HepG2 (cell line): ENCODE measurements around the gene ZC3H4. TPM values are rescaled to one million over a fixed set of nuclear protein-coding genes. Genes with fewer than 3 reads are reported as not detected.

Experiments
- AKAP8 ChIP-seq: sonication (generic); formaldehyde crosslinking; IDR thresholded peaks from 2 replicates; pipeline ENCODE4 v1.5.1; 2020; ENCODE audit warnings: mild to moderate bottlenecking, missing genetic modification reagents
- HNRNPUL1 ChIP-seq: fragments of 200-400 bp; formaldehyde crosslinking; IDR thresholded peaks from 2 replicates; pipeline ENCODE4 v1.6.1; 2017; ENCODE audit warnings: low read depth, mild to moderate bottlenecking, low read length, moderate library complexity
- SMARCC2 ChIP-seq: fragments of 450-650 bp; IDR thresholded peaks from 2 replicates; pipeline ENCODE4 v1.6.1; 2017; ENCODE audit warnings: antibody characterized with exemption, mild to moderate bottlenecking
- STAG1 ChIP-seq: sonication (generic); formaldehyde crosslinking; IDR thresholded peaks from 2 replicates; pipeline ENCODE4 v1.4.0; 2020; ENCODE audit warnings: missing genetic modification reagents
- TCF7 ChIP-seq: sonication (generic); IDR thresholded peaks from 2 replicates; pipeline ENCODE4 v1.6.1; 2016; ENCODE audit warnings: antibody characterized with exemption, low read depth
- ZBTB8A ChIP-seq: sonication (generic); formaldehyde crosslinking; IDR thresholded peaks from 2 replicates; pipeline ENCODE4 v1.4.0; 2020; ENCODE audit warnings: mild to moderate bottlenecking, low read depth, missing genetic modification reagents, borderline replicate concordance
- ZKSCAN5 ChIP-seq: sonication (generic); formaldehyde crosslinking; IDR thresholded peaks from 2 replicates; pipeline ENCODE4 v1.5.1; 2020; ENCODE audit warnings: mild to moderate bottlenecking, missing genetic modification reagents
- ZMYM2 ChIP-seq: sonication (generic); formaldehyde crosslinking; IDR thresholded peaks from 2 replicates; pipeline ENCODE4 v1.8.0; 2022; ENCODE audit warnings: mild to moderate bottlenecking, missing genetic modification reagents
- ZNF501 ChIP-seq: sonication (generic); formaldehyde crosslinking; IDR thresholded peaks from 2 replicates; pipeline ENCODE4 v1.5.1; 2020; ENCODE audit warnings: mild to moderate bottlenecking, moderate library complexity, missing genetic modification reagents
- ZNF614 ChIP-seq: IDR thresholded peaks from 2 replicates; pipeline ENCODE4 v1.6.1; 2018; ENCODE audit warnings: missing biosample characterization, missing genetic modification reagents, inconsistent platforms, borderline replicate concordance
- ZNF816 ChIP-seq: sonication (generic); formaldehyde crosslinking; IDR thresholded peaks from 2 replicates; pipeline ENCODE4 v1.8.0; 2022; ENCODE audit warnings: missing genetic modification reagents, mild to moderate bottlenecking, borderline replicate concordance
- polyA plus RNA-seq, 8 experiments: library from polyadenylated mRNA; depleted of rRNA in 3 of 8; stranded (reverse) in 7 of 8; unstranded in 1 of 8; fragments of >200 nt; fragmentation: Illumina TruSeq in 4 of 8; extraction: Trizol in 4 of 8; gene quantifications; 2 replicates each; pipeline versions ENCODE4 v1.2.1 to v1.2.3, GENCODE V29; 2011 to 2016; ENCODE audit warnings: low read depth in 4 of 8, missing spikeins in 1 of 8, mixed read lengths in 1 of 8; ENCODE audit not compliant: insufficient read depth in 1 of 8
- total RNA-seq, 5 experiments: library from RNA; depleted of rRNA; stranded (reverse); fragments of >200 nt; fragmentation: Illumina TruSeq; extraction: Trizol; gene quantifications; 2 replicates each; pipeline ENCODE4 v1.2.3, GENCODE V29; 2016; ENCODE audit warnings: low read depth in 1 of 5
- TF ChIP-seq, protein P1 (sequence below): sonication (generic); formaldehyde crosslinking; IDR thresholded peaks from 2 replicates; pipeline ENCODE4 v1.5.0; 2020; ENCODE audit warnings: mild to moderate bottlenecking, missing genetic modification reagents, moderate library complexity
- TF ChIP-seq, protein P2 (sequence below): sonication (generic); formaldehyde crosslinking; IDR thresholded peaks from 2 replicates; pipeline ENCODE4 v1.8.0; 2022; ENCODE audit warnings: mild to moderate bottlenecking, missing genetic modification reagents; ENCODE audit not compliant: insufficient replicate concordance
- TF ChIP-seq, protein P3 (sequence below): sonication (generic); formaldehyde crosslinking; IDR thresholded peaks from 2 replicates; pipeline ENCODE4 v1.5.1; 2020; ENCODE audit warnings: missing genetic modification reagents, mild to moderate bottlenecking, borderline replicate concordance
- TF ChIP-seq, protein P4 (sequence below): sonication (generic); formaldehyde crosslinking; IDR thresholded peaks from 2 replicates; pipeline ENCODE4 v1.5.0; 2020; ENCODE audit warnings: missing genetic modification reagents, mild to moderate bottlenecking, borderline replicate concordance
- TF ChIP-seq, protein P5 (sequence below): IDR thresholded peaks from 2 replicates; pipeline ENCODE4 v1.6.1; 2016; ENCODE audit warnings: low read depth
- TF ChIP-seq, protein P6 (sequence below): sonication (generic); formaldehyde crosslinking; IDR thresholded peaks from 2 replicates; pipeline ENCODE4 v1.4.0; 2020; ENCODE audit warnings: missing genetic modification reagents
- TF ChIP-seq, protein P7 (sequence below): sonication (generic); formaldehyde crosslinking; IDR thresholded peaks from 2 replicates; pipeline ENCODE4 v1.8.0; 2022; ENCODE audit warnings: missing genetic modification reagents, mild to moderate bottlenecking, moderate library complexity, borderline replicate concordance

The ZC3H4 gene
- total and polyA plus RNA-seq, 2 of the 13 experiments (the other 11 are each of a cell fraction or from before 2014, with no cell fraction given), result 1.8 to 10.7 TPM

DNA sequence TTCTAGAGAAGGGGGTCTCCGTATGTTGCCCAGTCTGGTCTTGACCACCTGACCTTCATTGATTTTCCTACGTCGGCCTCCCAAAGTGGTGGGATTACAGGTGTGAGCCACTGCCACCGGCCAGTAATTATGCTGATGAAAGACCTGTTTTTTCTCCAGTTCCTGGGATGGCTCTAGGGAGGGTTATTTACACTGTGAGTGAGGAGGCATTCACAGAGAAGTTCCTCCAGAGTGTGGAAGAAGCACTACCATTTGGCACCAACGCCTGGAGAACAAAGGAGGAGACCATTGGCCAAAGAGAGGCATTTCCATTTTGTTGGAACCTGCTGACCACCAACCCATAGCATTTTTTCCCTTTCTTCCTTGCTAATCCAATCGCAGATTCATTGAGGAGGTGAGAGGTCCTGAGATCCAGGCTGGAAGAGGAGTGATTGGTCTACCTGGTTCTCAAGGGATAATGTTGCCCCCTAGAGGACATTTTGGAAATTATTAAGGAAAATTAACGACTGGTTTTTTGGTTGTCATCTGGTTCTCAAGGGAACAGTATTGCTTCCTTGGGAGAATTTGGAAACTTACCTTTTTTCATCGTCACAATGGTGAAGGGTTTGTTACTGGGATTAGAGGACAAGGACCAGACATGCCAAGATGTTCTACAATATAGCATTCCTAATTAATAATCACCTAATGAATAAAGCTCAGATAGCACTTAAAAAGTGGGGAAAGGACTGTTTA is 11.5 kb upstream of the ZC3H4 start (continued):
- TF ChIP-seq, protein P1, sequence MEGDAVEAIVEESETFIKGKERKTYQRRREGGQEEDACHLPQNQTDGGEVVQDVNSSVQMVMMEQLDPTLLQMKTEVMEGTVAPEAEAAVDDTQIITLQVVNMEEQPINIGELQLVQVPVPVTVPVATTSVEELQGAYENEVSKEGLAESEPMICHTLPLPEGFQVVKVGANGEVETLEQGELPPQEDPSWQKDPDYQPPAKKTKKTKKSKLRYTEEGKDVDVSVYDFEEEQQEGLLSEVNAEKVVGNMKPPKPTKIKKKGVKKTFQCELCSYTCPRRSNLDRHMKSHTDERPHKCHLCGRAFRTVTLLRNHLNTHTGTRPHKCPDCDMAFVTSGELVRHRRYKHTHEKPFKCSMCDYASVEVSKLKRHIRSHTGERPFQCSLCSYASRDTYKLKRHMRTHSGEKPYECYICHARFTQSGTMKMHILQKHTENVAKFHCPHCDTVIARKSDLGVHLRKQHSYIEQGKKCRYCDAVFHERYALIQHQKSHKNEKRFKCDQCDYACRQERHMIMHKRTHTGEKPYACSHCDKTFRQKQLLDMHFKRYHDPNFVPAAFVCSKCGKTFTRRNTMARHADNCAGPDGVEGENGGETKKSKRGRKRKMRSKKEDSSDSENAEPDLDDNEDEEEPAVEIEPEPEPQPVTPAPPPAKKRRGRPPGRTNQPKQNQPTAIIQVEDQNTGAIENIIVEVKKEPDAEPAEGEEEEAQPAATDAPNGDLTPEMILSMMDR (CRISPR knock-in tag), result peak; percentile 84
- TF ChIP-seq STAG1 (peak; percentile 91), ZBTB8A (CRISPR knock-in tag) (no peak), ZNF501 (CRISPR knock-in tag) (no peak), TCF7 (no peak), ZKSCAN5 (CRISPR knock-in tag) (peak; percentile 85), ZNF816 (CRISPR knock-in tag) (no peak), SMARCC2 (no peak), AKAP8 (CRISPR knock-in tag) (no peak), ZNF614 (CRISPR knock-in tag) (peak; percentile 16; the same call in 1 of the 2 replicates), ZMYM2 (CRISPR knock-in tag) (no peak), HNRNPUL1 (no peak)
- TF ChIP-seq, protein P2, sequence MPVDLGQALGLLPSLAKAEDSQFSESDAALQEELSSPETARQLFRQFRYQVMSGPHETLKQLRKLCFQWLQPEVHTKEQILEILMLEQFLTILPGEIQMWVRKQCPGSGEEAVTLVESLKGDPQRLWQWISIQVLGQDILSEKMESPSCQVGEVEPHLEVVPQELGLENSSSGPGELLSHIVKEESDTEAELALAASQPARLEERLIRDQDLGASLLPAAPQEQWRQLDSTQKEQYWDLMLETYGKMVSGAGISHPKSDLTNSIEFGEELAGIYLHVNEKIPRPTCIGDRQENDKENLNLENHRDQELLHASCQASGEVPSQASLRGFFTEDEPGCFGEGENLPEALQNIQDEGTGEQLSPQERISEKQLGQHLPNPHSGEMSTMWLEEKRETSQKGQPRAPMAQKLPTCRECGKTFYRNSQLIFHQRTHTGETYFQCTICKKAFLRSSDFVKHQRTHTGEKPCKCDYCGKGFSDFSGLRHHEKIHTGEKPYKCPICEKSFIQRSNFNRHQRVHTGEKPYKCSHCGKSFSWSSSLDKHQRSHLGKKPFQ (CRISPR knock-in tag), result peak; percentile 86
- TF ChIP-seq, protein P3, sequence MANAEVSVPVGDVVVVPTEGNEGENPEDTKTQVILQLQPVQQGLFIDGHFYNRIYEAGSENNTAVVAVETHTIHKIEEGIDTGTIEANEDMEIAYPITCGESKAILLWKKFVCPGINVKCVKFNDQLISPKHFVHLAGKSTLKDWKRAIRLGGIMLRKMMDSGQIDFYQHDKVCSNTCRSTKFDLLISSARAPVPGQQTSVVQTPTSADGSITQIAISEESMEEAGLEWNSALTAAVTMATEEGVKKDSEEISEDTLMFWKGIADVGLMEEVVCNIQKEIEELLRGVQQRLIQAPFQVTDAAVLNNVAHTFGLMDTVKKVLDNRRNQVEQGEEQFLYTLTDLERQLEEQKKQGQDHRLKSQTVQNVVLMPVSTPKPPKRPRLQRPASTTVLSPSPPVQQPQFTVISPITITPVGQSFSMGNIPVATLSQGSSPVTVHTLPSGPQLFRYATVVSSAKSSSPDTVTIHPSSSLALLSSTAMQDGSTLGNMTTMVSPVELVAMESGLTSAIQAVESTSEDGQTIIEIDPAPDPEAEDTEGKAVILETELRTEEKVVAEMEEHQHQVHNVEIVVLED (CRISPR knock-in tag), result no peak
- TF ChIP-seq, protein P4, sequence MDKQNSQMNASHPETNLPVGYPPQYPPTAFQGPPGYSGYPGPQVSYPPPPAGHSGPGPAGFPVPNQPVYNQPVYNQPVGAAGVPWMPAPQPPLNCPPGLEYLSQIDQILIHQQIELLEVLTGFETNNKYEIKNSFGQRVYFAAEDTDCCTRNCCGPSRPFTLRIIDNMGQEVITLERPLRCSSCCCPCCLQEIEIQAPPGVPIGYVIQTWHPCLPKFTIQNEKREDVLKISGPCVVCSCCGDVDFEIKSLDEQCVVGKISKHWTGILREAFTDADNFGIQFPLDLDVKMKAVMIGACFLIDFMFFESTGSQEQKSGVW, result no peak
- TF ChIP-seq, protein P5, sequence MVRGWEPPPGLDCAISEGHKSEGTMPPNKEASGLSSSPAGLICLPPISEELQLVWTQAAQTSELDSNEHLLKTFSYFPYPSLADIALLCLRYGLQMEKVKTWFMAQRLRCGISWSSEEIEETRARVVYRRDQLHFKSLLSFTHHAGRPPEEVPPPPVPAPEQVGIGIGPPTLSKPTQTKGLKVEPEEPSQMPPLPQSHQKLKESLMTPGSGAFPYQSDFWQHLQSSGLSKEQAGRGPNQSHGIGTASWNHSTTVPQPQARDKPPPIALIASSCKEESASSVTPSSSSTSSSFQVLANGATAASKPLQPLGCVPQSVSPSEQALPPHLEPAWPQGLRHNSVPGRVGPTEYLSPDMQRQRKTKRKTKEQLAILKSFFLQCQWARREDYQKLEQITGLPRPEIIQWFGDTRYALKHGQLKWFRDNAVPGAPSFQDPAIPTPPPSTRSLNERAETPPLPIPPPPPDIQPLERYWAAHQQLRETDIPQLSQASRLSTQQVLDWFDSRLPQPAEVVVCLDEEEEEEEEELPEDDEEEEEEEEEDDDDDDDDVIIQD (CRISPR knock-in tag), result 0 out of 2 replicates have a peak, but pooled peaks have one; percentile 17
- TF ChIP-seq, protein P6, sequence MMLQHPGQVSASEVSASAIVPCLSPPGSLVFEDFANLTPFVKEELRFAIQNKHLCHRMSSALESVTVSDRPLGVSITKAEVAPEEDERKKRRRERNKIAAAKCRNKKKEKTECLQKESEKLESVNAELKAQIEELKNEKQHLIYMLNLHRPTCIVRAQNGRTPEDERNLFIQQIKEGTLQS, result no peak
- TF ChIP-seq, protein P7, sequence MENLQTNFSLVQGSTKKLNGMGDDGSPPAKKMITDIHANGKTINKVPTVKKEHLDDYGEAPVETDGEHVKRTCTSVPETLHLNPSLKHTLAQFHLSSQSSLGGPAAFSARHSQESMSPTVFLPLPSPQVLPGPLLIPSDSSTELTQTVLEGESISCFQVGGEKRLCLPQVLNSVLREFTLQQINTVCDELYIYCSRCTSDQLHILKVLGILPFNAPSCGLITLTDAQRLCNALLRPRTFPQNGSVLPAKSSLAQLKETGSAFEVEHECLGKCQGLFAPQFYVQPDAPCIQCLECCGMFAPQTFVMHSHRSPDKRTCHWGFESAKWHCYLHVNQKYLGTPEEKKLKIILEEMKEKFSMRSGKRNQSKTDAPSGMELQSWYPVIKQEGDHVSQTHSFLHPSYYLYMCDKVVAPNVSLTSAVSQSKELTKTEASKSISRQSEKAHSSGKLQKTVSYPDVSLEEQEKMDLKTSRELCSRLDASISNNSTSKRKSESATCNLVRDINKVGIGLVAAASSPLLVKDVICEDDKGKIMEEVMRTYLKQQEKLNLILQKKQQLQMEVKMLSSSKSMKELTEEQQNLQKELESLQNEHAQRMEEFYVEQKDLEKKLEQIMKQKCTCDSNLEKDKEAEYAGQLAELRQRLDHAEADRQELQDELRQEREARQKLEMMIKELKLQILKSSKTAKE (CRISPR knock-in tag), result no peak
